IMR-90 (cell line): ENCODE results near the gene PPM1A. TPM values are rescaled to one million over a fixed set of nuclear protein-coding genes. Genes with fewer than 3 reads are reported as not detected.

ENCODE experiments used
- ATAC-seq: fragments of 200-7000 bp; cut with Tn5 transposase; 2 replicates; pipeline ENCODE4 v1.9.1; 2020; ENCODE audit warnings: low read depth, mild to moderate bottlenecking, moderate library complexity
- BruUV-seq: library from RNA; stranded (reverse); fragments of 400-500 nt; replicated peaks from 2 replicates; lab custom pipeline; 2021; lab: Mats Ljungman, UMichigan
- CTCF ChIA-PET: fragments of 300-600 bp; formaldehyde crosslinking; extraction: SDS; loops from one replicate; lab custom pipeline; 2021; ENCODE audit warnings: antibody characterized with exemption; lab: Yijun Ruan, JAX
- POLR2A ChIA-PET: fragments of 300-600 bp; sonication (Branson Sonifier 250); formaldehyde crosslinking; loops from one replicate; lab custom pipeline; 2022; ENCODE audit warnings: antibody characterized with exemption; ENCODE audit not compliant: unreplicated experiment; lab: Charles Lee
- DNase-seq: peaks from one replicate; pipeline ENCODE4 v3.0.0; 2013
- H2AFZ ChIP-seq: replicated peaks from 2 replicates; pipeline ENCODE3; 2013; ENCODE audit warnings: low read length, mild to moderate bottlenecking; ENCODE audit not compliant: poor library complexity
- H2AK5ac ChIP-seq: 2 replicates; pipeline ENCODE4 v1.6.1; 2013; ENCODE audit warnings: low read depth, low read length, inconsistent platforms
- H2AK9ac ChIP-seq: replicated peaks from 2 replicates; pipeline ENCODE3; 2013; ENCODE audit warnings: mild to moderate bottlenecking, low read depth, low read length, moderate library complexity; ENCODE audit not compliant: poor library complexity
- H2BK120ac ChIP-seq: 2 replicates; pipeline ENCODE4 v1.6.1; 2013; ENCODE audit warnings: low read depth, low read length, inconsistent platforms
- H2BK15ac ChIP-seq: 3 replicates; pipeline ENCODE4 v1.6.1; 2013; ENCODE audit warnings: low read depth, low read length, inconsistent platforms
- H2BK20ac ChIP-seq: 2 replicates; pipeline ENCODE4 v1.6.1; 2013; ENCODE audit warnings: low read depth, mild to moderate bottlenecking, inconsistent platforms, low read length, moderate library complexity
- H2BK5ac ChIP-seq: 2 replicates; pipeline ENCODE4 v1.6.1; 2013; ENCODE audit warnings: mild to moderate bottlenecking, low read depth, low read length, inconsistent platforms; ENCODE audit not compliant: poor library complexity, severe bottlenecking
- H3K14ac ChIP-seq: replicated peaks from 2 replicates; pipeline ENCODE4 v1.6.1; 2013; ENCODE audit warnings: low read depth, low read length, inconsistent platforms
- H3K18ac ChIP-seq: 2 replicates; pipeline ENCODE4 v1.6.1; 2013; ENCODE audit warnings: low read depth, low read length, control low read depth
- H3K23ac ChIP-seq: 2 replicates; pipeline ENCODE4 v1.6.1; 2013; ENCODE audit warnings: low read depth, low read length, inconsistent platforms
- H3K27ac ChIP-seq: 2 replicates; pipeline ENCODE4 v1.5.1; 2013; ENCODE audit warnings: mild to moderate bottlenecking, control low read depth, low read length; ENCODE audit not compliant: insufficient read depth
- H3K27me3 ChIP-seq: 2 replicates; pipeline ENCODE4 v1.6.1; 2013; ENCODE audit warnings: low read length; ENCODE audit not compliant: control insufficient read depth, insufficient read depth
- H3K36me3 ChIP-seq: 2 replicates; pipeline ENCODE4 v1.6.1; 2013; ENCODE audit warnings: low read length, mixed read lengths; ENCODE audit not compliant: control insufficient read depth, insufficient read depth
- H3K4ac ChIP-seq: 2 replicates; pipeline ENCODE4 v1.6.1; 2013; ENCODE audit warnings: low read depth, low read length, inconsistent platforms
- H3K4me1 ChIP-seq: 2 replicates; pipeline ENCODE4 v1.6.1; 2013; ENCODE audit warnings: low read length, mixed read lengths; ENCODE audit not compliant: control insufficient read depth, insufficient read depth
- H3K4me2 ChIP-seq: 2 replicates; pipeline ENCODE4 v1.6.1; 2013; ENCODE audit warnings: low read depth, mild to moderate bottlenecking, control low read depth, low read length, moderate library complexity
- H3K4me3 ChIP-seq: 2 replicates; pipeline ENCODE4 v1.5.1; 2013; ENCODE audit warnings: low read depth, mild to moderate bottlenecking, control low read depth, low read length, moderate library complexity; ENCODE audit not compliant: insufficient read depth
- H3K56ac ChIP-seq: 2 replicates; pipeline ENCODE4 v1.6.1; 2013; ENCODE audit warnings: low read length, inconsistent platforms; ENCODE audit not compliant: insufficient read depth; ENCODE audit errors: extremely low read depth
- H3K79me1 ChIP-seq, 2 experiments: 2 replicates each; pipeline ENCODE4 v1.6.1; 2013; ENCODE audit warnings: low read length in 2 of 2, inconsistent platforms in 1 of 2, low read depth in 1 of 2
- H3K9ac ChIP-seq: 2 replicates; pipeline ENCODE4 v1.6.1; 2013; ENCODE audit warnings: low read depth, low read length, control low read depth
- H3K9me1 ChIP-seq: 2 replicates; pipeline ENCODE4 v1.6.1; 2013; ENCODE audit warnings: low read length, inconsistent platforms; ENCODE audit not compliant: insufficient read depth
- H3K9me3 ChIP-seq: 2 replicates; pipeline ENCODE4 v1.6.1; 2013; ENCODE audit warnings: low read length; ENCODE audit not compliant: control insufficient read depth, insufficient read depth
- H4K20me1 ChIP-seq: 2 replicates; pipeline ENCODE4 v1.6.1; 2013; ENCODE audit warnings: low read length, inconsistent platforms; ENCODE audit not compliant: insufficient read depth
- H4K5ac ChIP-seq: 2 replicates; pipeline ENCODE4 v1.6.1; 2013; ENCODE audit warnings: mild to moderate bottlenecking, low read depth, low read length, control low read depth
- H4K8ac ChIP-seq, 2 experiments: 2 replicates each; pipeline ENCODE4 v1.6.1; 2013; ENCODE audit warnings: low read depth in 2 of 2, low read length in 2 of 2, control low read depth in 1 of 2, inconsistent platforms in 1 of 2
- H4K91ac ChIP-seq: 2 replicates; pipeline ENCODE4 v1.6.1; 2013; ENCODE audit warnings: low read depth, low read length, inconsistent platforms; ENCODE audit not compliant: insufficient read depth
- MXI1 ChIP-seq: IDR thresholded peaks from 2 replicates; pipeline ENCODE4 v1.6.1; 2012; ENCODE audit warnings: low read depth, mild to moderate bottlenecking, low read length, moderate library complexity, borderline replicate concordance
- NFE2L2 ChIP-seq: fragments of 150-350 bp; IDR thresholded peaks from 2 replicates; pipeline ENCODE4 v1.6.1; 2016; ENCODE audit warnings: low read depth, mild to moderate bottlenecking, low read length
- WGBS, 2 experiments: methylation state at CpG; one replicate each; pipeline versions ENCODE4 v1.1.5 to v1.1.7; 2013; ENCODE audit warnings: missing lambda C conversion rate in 2 of 2; ENCODE audit not compliant: insufficient read length in 1 of 2; ENCODE audit errors: extremely low coverage in 2 of 2; 5-methylcytosine and 5-hydroxymethylcytosine counted together
- dilution Hi-C: fragments of 300-500 bp; cut with HindIII; formaldehyde crosslinking; loops from one replicate; pipeline ENCODE4 v1.14.3; 2018; ENCODE audit warnings: low sequenced_read_pairs; ENCODE audit not compliant: unreplicated experiment
- in situ Hi-C: fragments of 300-500 bp; cut with MboI; formaldehyde crosslinking; loops from 3 replicates; pipeline ENCODE4 v1.14.3; 2019; ENCODE audit warnings: low sequenced_read_pairs, inconsistent platforms, mixed read lengths
- intact Hi-C: fragments of 100-400 bp; cut with micrococcal nuclease; formaldehyde crosslinking; loops from 2 replicates; pipeline ENCODE4 v1.10.0; 2022
- polyA plus RNA-seq, 3 experiments: library from polyadenylated mRNA; depleted of rRNA; stranded (reverse); fragments of >200 nt; gene quantifications; 2 replicates each; pipeline ENCODE4 v1.2.3, GENCODE V29; 2012; ENCODE audit warnings: low replicate concordance in 1 of 3
- total RNA-seq: library from RNA; depleted of rRNA; stranded (reverse); fragments of >200 nt; gene quantifications from 2 replicates; pipeline ENCODE4 v1.2.3, GENCODE V29; 2012
- TF ChIP-seq, protein P1 (sequence below): conservative IDR thresholded peaks from 2 replicates; pipeline ENCODE4 v1.5.1; 2012; ENCODE audit warnings: mild to moderate bottlenecking, low read depth, low read length, improper control_type of control experiment

The PPM1A gene
- total and polyA plus RNA-seq, 2 of the 4 experiments (the other 2 are of a cell fraction): 14.3 to 15.1 TPM

DNA sequence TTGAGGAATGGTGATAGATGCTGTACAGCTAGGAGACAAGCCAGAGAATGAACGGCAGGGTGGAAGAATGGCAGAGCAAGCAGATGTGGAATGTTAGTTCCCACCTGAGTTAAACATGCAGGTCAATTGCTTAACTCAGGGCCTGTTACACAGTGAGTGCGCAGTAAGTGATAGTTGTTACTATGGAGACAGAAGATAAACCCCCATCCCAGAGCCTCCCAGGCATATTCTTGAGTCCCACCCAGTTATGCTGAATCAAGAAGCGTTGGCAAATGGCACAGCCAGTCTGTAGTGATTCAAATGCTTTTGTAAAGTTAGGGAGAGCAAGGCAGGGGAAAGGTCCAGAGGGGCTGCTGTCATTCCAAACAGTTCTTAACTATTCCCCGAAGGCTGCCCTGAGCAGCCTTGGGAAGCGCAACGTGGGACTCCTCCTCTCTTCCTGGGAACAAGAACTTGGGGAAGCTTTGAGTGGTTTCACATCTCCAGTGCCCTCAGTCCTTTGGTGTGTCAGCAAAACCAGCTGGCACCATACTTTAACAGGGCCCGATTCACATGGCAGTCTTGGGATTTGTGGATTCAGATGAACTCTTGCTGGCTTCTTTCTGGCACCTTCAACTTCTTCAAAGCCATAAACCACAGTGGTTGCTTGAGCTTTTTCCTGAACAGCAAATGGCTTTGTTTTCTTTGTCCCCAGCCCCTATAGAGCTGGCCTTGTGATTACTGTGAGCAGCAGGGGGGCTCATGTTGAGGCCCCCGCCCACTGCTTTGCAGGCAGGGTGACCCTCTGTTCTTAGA lies 66.4 kb downstream of the PPM1A start:
- Histone ChIP-seq H3K79me1 (no peaks in the 10 kb centered on the region), H3K27ac (no peak overlapping the region), H2AK9ac (no peak overlapping the region), H3K9me3 (no peaks in the 10 kb centered on the region), H4K5ac (no peak overlapping the region), H3K56ac (no peak overlapping the region), H3K23ac (no peak overlapping the region), H2BK120ac (no peak overlapping the region), H2BK5ac (no peak overlapping the region), H3K9me1 (no peaks in the 10 kb centered on the region), H2BK15ac (no peak overlapping the region), H3K27me3 (peaks cover 34% of the 10 kb centered on the region), H2AK5ac (no peak overlapping the region), H3K9ac (no peak overlapping the region), H2BK20ac (no peak overlapping the region), H3K36me3 (no peaks in the 10 kb centered on the region), H2AFZ (no peak overlapping the region), H3K4me3 (no peak overlapping the region), H3K4me1 (no peaks in the 10 kb centered on the region; the same call in 1 of the 2 replicates), H4K8ac (no peak overlapping the region), H3K4me2 (no peak overlapping the region), H3K18ac (no peak overlapping the region), H3K14ac (no peak overlapping the region), H4K91ac (no peak overlapping the region), H4K20me1 (no peaks in the 10 kb centered on the region), H3K4ac (no peak overlapping the region)
- POLR2A ChIA-PET: no interaction called here
- in situ Hi-C loops: no loop called here
- TF ChIP-seq MXI1 (no peak), NFE2L2 (no peak)
- TF ChIP-seq, protein P1, sequence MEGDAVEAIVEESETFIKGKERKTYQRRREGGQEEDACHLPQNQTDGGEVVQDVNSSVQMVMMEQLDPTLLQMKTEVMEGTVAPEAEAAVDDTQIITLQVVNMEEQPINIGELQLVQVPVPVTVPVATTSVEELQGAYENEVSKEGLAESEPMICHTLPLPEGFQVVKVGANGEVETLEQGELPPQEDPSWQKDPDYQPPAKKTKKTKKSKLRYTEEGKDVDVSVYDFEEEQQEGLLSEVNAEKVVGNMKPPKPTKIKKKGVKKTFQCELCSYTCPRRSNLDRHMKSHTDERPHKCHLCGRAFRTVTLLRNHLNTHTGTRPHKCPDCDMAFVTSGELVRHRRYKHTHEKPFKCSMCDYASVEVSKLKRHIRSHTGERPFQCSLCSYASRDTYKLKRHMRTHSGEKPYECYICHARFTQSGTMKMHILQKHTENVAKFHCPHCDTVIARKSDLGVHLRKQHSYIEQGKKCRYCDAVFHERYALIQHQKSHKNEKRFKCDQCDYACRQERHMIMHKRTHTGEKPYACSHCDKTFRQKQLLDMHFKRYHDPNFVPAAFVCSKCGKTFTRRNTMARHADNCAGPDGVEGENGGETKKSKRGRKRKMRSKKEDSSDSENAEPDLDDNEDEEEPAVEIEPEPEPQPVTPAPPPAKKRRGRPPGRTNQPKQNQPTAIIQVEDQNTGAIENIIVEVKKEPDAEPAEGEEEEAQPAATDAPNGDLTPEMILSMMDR: no peak
- no TSS peak for BruUV-seq
- ATAC-seq (no peak), DNase-seq (no peak)
- CTCF ChIA-PET: no interaction called here
- intact Hi-C loops: no loop called here
- 0% methylated on average over 1 of the region's 8 CpGs; no CpG with 5 or more reads in 1 of the 2 experiments for WGBS, 2 experiments
- dilution Hi-C loops: no loop called here
